A549 (cell line): ENCODE data around the gene MBD3L5. TPM values are rescaled to one million over a fixed set of nuclear protein-coding genes. Genes with fewer than 3 reads are reported as not detected.
"Not testable (repeated sequence)": the region's sequence is repeated elsewhere in the genome, so short reads cannot be mapped to it uniquely, and the experiment has no call there.

Experiments used
- ATAC-seq, 2 experiments: fragments of 200-7000 bp in 1 of 2; fragments of >200 bp in 1 of 2; cut with Nextera tagmentation in 1 of 2; cut with Tn5 transposase in 1 of 2; 3 replicates each; pipeline versions ENCODE4 v1.8.0 to v1.9.1; 2018 to 2020; ENCODE audit warnings: mild to moderate bottlenecking in 1 of 2, moderate library complexity in 1 of 2
- CTCF ChIA-PET: fragments of 300-600 bp; sonication (Branson Sonifier 250); formaldehyde crosslinking; extraction: SDS; loops from one replicate; lab custom pipeline; 2021; ENCODE audit warnings: antibody characterized with exemption, inconsistent platforms; lab: Yijun Ruan, JAX
- POLR2A ChIA-PET: fragments of 350-600 bp; formaldehyde crosslinking; extraction: SDS; loops from one replicate; lab custom pipeline; 2021; ENCODE audit warnings: antibody characterized with exemption, inconsistent platforms; lab: Yijun Ruan, JAX
- DNase-seq, 2 experiments: peaks; one replicate each; pipeline versions ENCODE4 v3.0.0 to v3.0.0-alpha.2; 2011 to 2016; ENCODE audit warnings: low read depth in 1 of 2, low spot score in 1 of 2
- FAIRE-seq: peaks from 2 replicates; lab custom pipeline; 2011; peaks lifted over from hg19 to GRCh38; lab: Jason Lieb, UNC
- H3K27ac ChIP-seq, 2 experiments: fragments of >200 bp; sonication (Bioruptor Twin); formaldehyde crosslinking; 3 replicates each; pipeline ENCODE4 v1.5.1; 2016 to 2017
- H3K4me1 ChIP-seq: fragments of >200 bp; sonication (Bioruptor Twin); formaldehyde crosslinking; 3 replicates; pipeline ENCODE4 v1.6.1; 2016
- H3K4me2 ChIP-seq: fragments of >200 bp; sonication (Bioruptor Twin); formaldehyde crosslinking; 3 replicates; pipeline ENCODE4 v1.6.1; 2016
- H3K4me3 ChIP-seq: fragments of >200 bp; sonication (Bioruptor Twin); formaldehyde crosslinking; 3 replicates; pipeline ENCODE4 v1.5.1; 2016
- H3K9me3 ChIP-seq: fragments of >200 bp; sonication (Bioruptor Twin); formaldehyde crosslinking; 3 replicates; pipeline ENCODE4 v1.6.1; 2016
- BCL3 ChIP-seq: fragments of >200 bp; sonication (Bioruptor Twin); formaldehyde crosslinking; IDR thresholded peaks from 3 replicates; pipeline ENCODE4 v1.6.1; 2016
- CBX2 ChIP-seq: fragments of 200-600 bp; sonication (generic); IDR thresholded peaks from 2 replicates; pipeline ENCODE4 v1.6.1; 2016; ENCODE audit warnings: low read depth, mild to moderate bottlenecking, borderline replicate concordance
- CBX8 ChIP-seq: fragments of 200-600 bp; sonication (generic); IDR thresholded peaks from 2 replicates; pipeline ENCODE4 v1.6.1; 2016
- CEBPB ChIP-seq, 2 experiments: fragments of >200 bp in 1 of 2; sonication (Bioruptor Twin) in 1 of 2; formaldehyde crosslinking in 1 of 2; IDR thresholded peaks; 2 replicates each; pipeline ENCODE4 v1.6.1; 2012 to 2016
- CHD2 ChIP-seq: fragments of 150-350 bp; IDR thresholded peaks from 2 replicates; pipeline ENCODE4 v1.6.1; 2014; ENCODE audit warnings: low read length; ENCODE audit not compliant: partially characterized antibody
- EHF ChIP-seq: fragments of 250-450 bp; sonication (Bioruptor Pico); IDR thresholded peaks from 2 replicates; pipeline ENCODE4 v1.5.0; 2020; ENCODE audit warnings: mild to moderate bottlenecking
- ELK1 ChIP-seq: fragments of 150-350 bp; IDR thresholded peaks from 2 replicates; pipeline ENCODE4 v1.6.1; 2014; ENCODE audit warnings: low read depth, mild to moderate bottlenecking, low read length
- FOSL2 ChIP-seq, 2 experiments: fragments of 450-650 bp in 1 of 2; fragments of >200 bp in 1 of 2; sonication (Bioruptor Twin) in 1 of 2; formaldehyde crosslinking; IDR thresholded peaks; 2 replicates each; pipeline versions ENCODE4 v1.5.0 to v1.6.1; 2016 to 2020; ENCODE audit warnings: mild to moderate bottlenecking in 1 of 2, moderate library complexity in 1 of 2
- HOXB13 ChIP-seq: fragments of 250-450 bp; sonication (Bioruptor Pico); IDR thresholded peaks from 2 replicates; pipeline ENCODE4 v1.5.0; 2020; ENCODE audit warnings: low read depth, mild to moderate bottlenecking, moderate library complexity
- JUN ChIP-seq, 2 experiments: fragments of >200 bp; sonication (Bioruptor Twin); formaldehyde crosslinking; IDR thresholded peaks; 2 replicates in 1 of 2; 3 replicates in 1 of 2; pipeline ENCODE4 v1.6.1; 2016 to 2017
- KDM1A ChIP-seq: fragments of 200-600 bp; sonication (generic); IDR thresholded peaks from 2 replicates; pipeline ENCODE4 v1.6.1; 2016; ENCODE audit warnings: low read depth, mild to moderate bottlenecking
- MAFK ChIP-seq: fragments of 450-650 bp; IDR thresholded peaks from 2 replicates; pipeline ENCODE4 v1.6.1; 2014; ENCODE audit not compliant: partially characterized antibody
- NFE2L2 ChIP-seq: fragments of 150-350 bp; conservative IDR thresholded peaks from 2 replicates; pipeline ENCODE4 v1.6.1; 2014; ENCODE audit warnings: low read length
- PBX3 ChIP-seq: IDR thresholded peaks from 2 replicates; pipeline ENCODE4 v1.6.1; 2012
- PHF8 ChIP-seq: fragments of 200-600 bp; sonication (generic); IDR thresholded peaks from 2 replicates; pipeline ENCODE4 v1.6.1; 2016; ENCODE audit warnings: low read depth, mild to moderate bottlenecking, antibody characterized with exemption, moderate library complexity, borderline replicate concordance
- RAD21 ChIP-seq, 2 experiments: fragments of >200 bp in 1 of 2; sonication (Bioruptor Twin) in 1 of 2; formaldehyde crosslinking in 1 of 2; IDR thresholded peaks in 1 of 2; conservative IDR thresholded peaks in 1 of 2; 2 replicates in 1 of 2; 3 replicates in 1 of 2; pipeline ENCODE4 v1.6.1; 2012 to 2018; ENCODE audit warnings: inconsistent platforms in 1 of 2
- RCOR1 ChIP-seq: fragments of 150-350 bp; IDR thresholded peaks from 2 replicates; pipeline ENCODE4 v1.6.1; 2014; ENCODE audit warnings: antibody characterized with exemption, low read length, low read depth
- REST ChIP-seq: fragments of 200-600 bp; sonication (generic); IDR thresholded peaks from 2 replicates; pipeline ENCODE4 v1.6.1; 2016; ENCODE audit warnings: antibody characterized with exemption, mild to moderate bottlenecking, moderate library complexity
- SMC3 ChIP-seq: fragments of >200 bp; sonication (Bioruptor Twin); formaldehyde crosslinking; IDR thresholded peaks from 3 replicates; pipeline ENCODE4 v1.6.1; 2018; ENCODE audit warnings: inconsistent platforms
- ZC3H11A ChIP-seq: fragments of 450-650 bp; IDR thresholded peaks from 2 replicates; pipeline ENCODE4 v1.6.1; 2014; ENCODE audit warnings: antibody characterized with exemption, mild to moderate bottlenecking
- WGBS: methylation state at CpG from one replicate; pipeline ENCODE4 v1.1.6; 2017; ENCODE audit errors: missing lambda C conversion rate; 5-methylcytosine and 5-hydroxymethylcytosine counted together
- polyA plus RNA-seq, 4 experiments: library from polyadenylated mRNA; depleted of rRNA in 3 of 4; stranded (reverse); fragments of >200 nt; fragmentation: RNase III in 1 of 4; extraction: RNeasy Plus Mini Kit Qiagen cat#74134 plus additional on column Dnase treatment in 1 of 4; gene quantifications; 2 replicates in 3 of 4; 3 replicates in 1 of 4; pipeline ENCODE4 v1.2.3, GENCODE V29; 2011 to 2017

The MBD3L5 gene
- polyA plus RNA-seq, 2 of the 4 experiments (the other 2 are of a cell fraction), result not detected

GRCh38 chr19:7063339-7063738 is 33.0 kb downstream of the MBD3L5 start (continued):
- TF ChIP-seq BCL3, result no peak
- no peak for TF ChIP-seq CBX2
- no peak for TF ChIP-seq CBX8

GRCh38 chr19:7063764-7064418 is 33.5 kb downstream of the MBD3L5 start:
- no peak overlapping the region for H3K4me2 ChIP-seq
- POLR2A ChIA-PET, result no interaction called here
- no peak for DNase-seq
- H3K9me3 ChIP-seq, result no peaks in the 10 kb centered on the region; the same call in 2 of the 3 replicates
- no peak for ATAC-seq
- H3K4me3 ChIP-seq, result no peak overlapping the region
- no peak for TF ChIP-seq PBX3
- TF ChIP-seq ELK1, result no peak
- TF ChIP-seq ZC3H11A, result no peak
- no peak for TF ChIP-seq MAFK
- no peak for TF ChIP-seq PHF8
- TF ChIP-seq CEBPB (IDR thresholded peaks at IDR 0.05), result no peak
- no peak for TF ChIP-seq REST
- TF ChIP-seq, all 56 proteins: peak for 0
- 57% methylated on average over 8 of the region's 9 CpGs for WGBS
- no peak for FAIRE-seq
- H3K27ac ChIP-seq, result no peak overlapping the region
- CTCF ChIA-PET, result interaction anchor here (0.6 kb wide), 1 partner anchor 195 kb away, joined by 3 read pairs; no protein-coding TSS in a partner anchor
- no peaks in the 10 kb centered on the region for H3K4me1 ChIP-seq

- peaks cover 11% of the 10 kb centered on the region for H3K9me3 ChIP-seq
- H3K4me1 ChIP-seq, H3K4me2 ChIP-seq, H3K4me3 ChIP-seq, H3K27ac ChIP-seq, CTCF ChIA-PET, ATAC-seq, POLR2A ChIA-PET, FAIRE-seq: not testable (repeated sequence)
- TF ChIP-seq RAD21 (conservative IDR thresholded peaks at IDR 0.05 in 1 of 2, IDR thresholded peaks at IDR 0.05 in 1 of 2), result peak in 1 of 2 experiments; percentile 42; a peak in 2 of 5 replicates
- 22% methylated on average over 12 of the region's 13 CpGs for WGBS
- peak in 1 of 2 experiments; percentile 77 for DNase-seq
These were observed 36.7 kb downstream of the MBD3L5 start for GRCh38 chr19:7067122-7067521.

- H3K9me3 ChIP-seq, result peaks cover 17% of the 10 kb centered on the region
- POLR2A ChIA-PET, result no interaction called here
- WGBS, result 39% methylated on average over 2 of the region's 2 CpGs
- no peak overlapping the region for H3K27ac ChIP-seq
- FAIRE-seq, result no peak
- CTCF ChIA-PET, result no interaction called here
- H3K4me1 ChIP-seq, result no peaks in the 10 kb centered on the region
- no peak overlapping the region for H3K4me3 ChIP-seq
- DNase-seq, result no peak
- no peak for ATAC-seq
- H3K4me2 ChIP-seq, result no peak overlapping the region
- TF ChIP-seq CBX2 (no peak), NFE2L2 (no peak), SMC3 (no peak), JUN (IDR thresholded peaks at IDR 0.05) (no peak), EHF (CRISPR knock-in tag) (no peak), KDM1A (no peak), RCOR1 (no peak), BCL3 (no peak), HOXB13 (no peak), MAFK (no peak), ELK1 (no peak), CHD2 (no peak), FOSL2 (IDR thresholded peaks at IDR 0.05) (no peak), FOSL2 (CRISPR knock-in tag; IDR thresholded peaks at IDR 0.05) (no peak)
These were observed 37.3 kb downstream of the MBD3L5 start for GRCh38 chr19:7067716-7068115.
